Measurements from ENCODE around the gene PDE11A. TPM values are rescaled to one million over a fixed set of nuclear protein-coding genes. Genes with fewer than 3 reads are reported as not detected.
A peak's percentile ranks its signal among the peaks of the same experiment; 100 is the strongest.

PDE11A gene
- total RNA-seq, 4 donors from 2014 or later: under 0.01 to 0.58 (median under 0.01) TPM; not detected in 1

GRCh38 chr2:177599956-177600355 is 472.6 kb downstream of the PDE11A start:
- no peak overlapping the region for H3K27ac ChIP-seq (replicated peaks in 1 of 4)
- no peak for DNase-seq (ENCODE audit: extremely low spot score)
- H3K4me1 ChIP-seq: peaks cover 20 to 30% (median 24%) of the 10 kb centered on the region in 4 donors
- intact Hi-C loops (cut with DNase I): loop anchor here (5.0 to 10.0 kb wide), 4 partner anchors 48 to 425 kb away; a partner anchor contains a TSS
- no peak overlapping the region for H3K4me3 ChIP-seq
- H3K36me3 ChIP-seq: no peaks in the 10 kb centered on the region
- TF ChIP-seq POLR2A (IDR thresholded peaks at IDR 0.05; ENCODE audit: low read depth): no peak
- no peak for TF ChIP-seq CTCF (IDR thresholded peaks at IDR 0.05)
- no peak for TF ChIP-seq POLR2AphosphoS5 (IDR thresholded peaks at IDR 0.05)
- no peak for TF ChIP-seq EP300 (IDR thresholded peaks at IDR 0.05)
- 81% methylated on average over 2 of the region's 2 CpGs for WGBS
- no peaks in the 10 kb centered on the region for H3K9me3 ChIP-seq
- H3K27me3 ChIP-seq: no peaks in the 10 kb centered on the region

- DNase-seq (ENCODE audit: extremely low spot score): peak; percentile 87
- Histone ChIP-seq H3K36me3 (no peaks in the 10 kb centered on the region), H3K4me3 (no peak overlapping the region), H3K27ac (replicated peaks in 1 of 4) (peak overlapping the region in 1 of 4 donors; percentile 10), H3K9me3 (no peaks in the 10 kb centered on the region), H3K27me3 (no peaks in the 10 kb centered on the region), H3K4me1 (peaks cover 20 to 26% (median 22%) of the 10 kb centered on the region in 4 donors)
- intact Hi-C loops (cut with DNase I): no loop called here
- TF ChIP-seq POLR2A (IDR thresholded peaks at IDR 0.05; ENCODE audit: low read depth): no peak
- TF ChIP-seq POLR2AphosphoS5 (IDR thresholded peaks at IDR 0.05): no peak
- TF ChIP-seq EP300 (IDR thresholded peaks at IDR 0.05): no peak
- no peak for TF ChIP-seq CTCF (IDR thresholded peaks at IDR 0.05)
- 70% methylated on average over 3 of the region's 3 CpGs for WGBS
These were observed 473.4 kb downstream of the PDE11A start for GRCh38 chr2:177599139-177599688.

- intact Hi-C loops (cut with DNase I): no loop called here
- TF ChIP-seq POLR2AphosphoS5 (IDR thresholded peaks at IDR 0.05) (no peak), EP300 (IDR thresholded peaks at IDR 0.05) (no peak), CTCF (IDR thresholded peaks at IDR 0.05) (no peak), POLR2A (IDR thresholded peaks at IDR 0.05; ENCODE audit: low read depth) (no peak)
- no peaks in the 10 kb centered on the region for H3K36me3 ChIP-seq
- H3K4me3 ChIP-seq: peak overlapping the region in 2 of 4 donors; percentile 4 to 24
- H3K27me3 ChIP-seq: no peaks in the 10 kb centered on the region
- peak overlapping the region in 1 of 4 donors; percentile 10 for H3K27ac ChIP-seq (replicated peaks in 1 of 4)
- peak; percentile 79 for DNase-seq (ENCODE audit: extremely low spot score)
- peaks cover 20 to 22% (median 20%) of the 10 kb centered on the region in 4 donors for H3K4me1 ChIP-seq
- no peaks in the 10 kb centered on the region for H3K9me3 ChIP-seq
- 23% methylated on average over 4 of the region's 4 CpGs for WGBS
These were observed 474.0 kb downstream of the PDE11A start for GRCh38 chr2:177598326-177599138.

DNA sequence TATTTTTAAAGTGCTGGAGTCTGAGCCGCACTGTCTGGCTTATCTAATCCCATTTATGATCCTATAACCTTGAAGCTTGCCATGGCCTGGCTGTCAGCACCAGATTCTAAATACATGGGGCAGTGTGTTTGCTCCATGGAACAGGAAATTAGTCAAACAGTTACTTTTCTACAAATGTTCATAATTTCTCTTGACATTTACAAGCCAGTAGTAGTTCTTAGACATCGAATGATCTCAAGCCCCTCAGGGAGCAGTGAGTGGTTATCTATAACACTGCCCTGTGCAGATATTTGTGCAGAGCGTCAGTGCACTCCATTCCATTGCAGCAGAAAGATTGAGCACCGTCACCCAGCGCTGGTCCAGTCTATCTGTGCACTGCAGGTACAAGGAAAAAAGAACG is 474.8 kb downstream of the PDE11A start:
- Histone ChIP-seq H3K36me3 (no peaks in the 10 kb centered on the region), H3K27me3 (no peaks in the 10 kb centered on the region), H3K4me1 (peaks cover 20 to 22% (median 20%) of the 10 kb centered on the region in 4 donors), H3K9me3 (no peaks in the 10 kb centered on the region), H3K4me3 (peak overlapping the region in 2 of 4 donors; percentile 4 to 24), H3K27ac (replicated peaks in 1 of 4) (no peak overlapping the region)
- 33% methylated on average over 6 of the region's 6 CpGs for WGBS
- TF ChIP-seq POLR2A (IDR thresholded peaks at IDR 0.05; ENCODE audit: low read depth): no peak
- TF ChIP-seq CTCF (IDR thresholded peaks at IDR 0.05): no peak
- no peak for TF ChIP-seq POLR2AphosphoS5 (IDR thresholded peaks at IDR 0.05)
- TF ChIP-seq EP300 (IDR thresholded peaks at IDR 0.05): no peak
- no peak for DNase-seq (ENCODE audit: extremely low spot score)
- intact Hi-C loops (cut with DNase I): no loop called here
